NCI-H2029 treated with DMSO at 0.1 percent for 48 hours (cell line): Measurements from ENCODE around the gene CD248.
A peak's percentile ranks its signal among the peaks of the same experiment; 100 is the strongest.
"Not testable (repeated sequence)": the region's sequence is repeated elsewhere in the genome, so short reads cannot be mapped to it uniquely, and the experiment has no call there.

ENCODE experiments used
- DNase-seq: peaks from one replicate; lab custom pipeline; 2025; lab: John Stamatoyannopoulos, UW

Gene CD248, protein sequence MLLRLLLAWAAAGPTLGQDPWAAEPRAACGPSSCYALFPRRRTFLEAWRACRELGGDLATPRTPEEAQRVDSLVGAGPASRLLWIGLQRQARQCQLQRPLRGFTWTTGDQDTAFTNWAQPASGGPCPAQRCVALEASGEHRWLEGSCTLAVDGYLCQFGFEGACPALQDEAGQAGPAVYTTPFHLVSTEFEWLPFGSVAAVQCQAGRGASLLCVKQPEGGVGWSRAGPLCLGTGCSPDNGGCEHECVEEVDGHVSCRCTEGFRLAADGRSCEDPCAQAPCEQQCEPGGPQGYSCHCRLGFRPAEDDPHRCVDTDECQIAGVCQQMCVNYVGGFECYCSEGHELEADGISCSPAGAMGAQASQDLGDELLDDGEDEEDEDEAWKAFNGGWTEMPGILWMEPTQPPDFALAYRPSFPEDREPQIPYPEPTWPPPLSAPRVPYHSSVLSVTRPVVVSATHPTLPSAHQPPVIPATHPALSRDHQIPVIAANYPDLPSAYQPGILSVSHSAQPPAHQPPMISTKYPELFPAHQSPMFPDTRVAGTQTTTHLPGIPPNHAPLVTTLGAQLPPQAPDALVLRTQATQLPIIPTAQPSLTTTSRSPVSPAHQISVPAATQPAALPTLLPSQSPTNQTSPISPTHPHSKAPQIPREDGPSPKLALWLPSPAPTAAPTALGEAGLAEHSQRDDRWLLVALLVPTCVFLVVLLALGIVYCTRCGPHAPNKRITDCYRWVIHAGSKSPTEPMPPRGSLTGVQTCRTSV

DNA sequence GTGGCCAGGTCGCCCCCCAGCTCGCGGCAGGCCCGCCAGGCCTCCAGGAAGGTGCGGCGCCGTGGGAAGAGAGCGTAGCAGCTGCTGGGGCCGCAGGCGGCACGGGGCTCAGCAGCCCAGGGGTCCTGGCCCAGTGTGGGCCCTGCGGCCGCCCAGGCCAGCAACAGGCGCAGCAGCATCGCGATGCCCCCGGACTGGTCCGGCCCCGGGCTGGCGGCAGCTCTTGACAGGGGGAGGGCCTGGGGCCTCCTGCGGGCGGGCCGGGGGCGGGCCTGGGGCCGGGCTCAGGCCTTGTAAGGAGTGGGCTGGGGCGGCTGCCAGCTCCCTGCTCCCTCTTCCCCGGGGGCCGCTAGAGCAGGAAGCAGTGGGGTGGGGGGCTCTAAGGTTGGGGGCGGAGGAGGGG lies at the start of gene CD248:
TSS of gene CD248 (minus strand) at position 196 of the 403 bp plus-strand sequence. CDS start at position 179, 17 bp downstream.
- no peak for DNase-seq

DNA sequence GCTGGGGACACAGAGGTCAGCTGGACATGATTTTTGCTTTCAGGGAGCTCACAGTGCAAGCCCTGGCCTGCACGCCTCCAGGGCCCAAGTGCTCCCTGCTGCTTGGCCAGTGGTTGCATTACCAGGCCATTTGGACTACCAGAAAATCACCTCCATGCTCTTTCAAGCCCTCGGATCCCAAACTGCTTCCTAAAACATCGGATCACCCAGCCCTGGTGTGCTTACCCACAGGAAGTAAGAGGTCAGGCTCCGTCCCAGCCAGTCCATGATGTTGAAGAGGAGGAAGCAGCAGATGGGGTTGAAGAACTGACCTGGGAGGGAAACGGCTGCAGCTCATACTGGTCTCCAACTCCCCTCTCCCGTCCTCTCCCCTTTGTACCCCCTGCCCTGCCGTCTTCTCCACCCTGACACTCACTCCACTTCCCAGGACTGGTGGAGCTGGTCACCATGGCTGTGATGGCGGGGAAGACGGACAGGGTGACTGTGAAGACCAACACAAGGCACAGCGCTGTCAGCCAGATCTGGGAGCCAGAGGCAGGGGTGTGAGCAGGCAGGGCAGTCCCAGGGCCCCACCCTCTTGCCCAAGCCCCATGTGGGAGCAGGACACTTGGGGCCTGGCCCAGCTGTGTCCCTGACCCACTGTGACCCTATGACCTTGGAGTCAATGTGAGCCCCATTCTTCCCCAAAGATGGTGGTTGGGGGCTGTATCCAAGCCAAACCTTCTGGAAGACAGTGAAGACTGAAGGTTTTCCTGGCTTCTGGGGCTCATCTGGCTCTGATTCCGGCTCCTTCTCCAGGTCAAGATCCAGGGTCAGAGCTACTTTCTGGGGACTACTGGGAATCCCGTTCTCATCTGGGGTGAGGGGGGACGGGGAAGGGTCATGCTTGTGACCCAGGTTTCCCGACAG lies 49.1 kb upstream of the CD248 start:
- DNase-seq: no peak

DNA sequence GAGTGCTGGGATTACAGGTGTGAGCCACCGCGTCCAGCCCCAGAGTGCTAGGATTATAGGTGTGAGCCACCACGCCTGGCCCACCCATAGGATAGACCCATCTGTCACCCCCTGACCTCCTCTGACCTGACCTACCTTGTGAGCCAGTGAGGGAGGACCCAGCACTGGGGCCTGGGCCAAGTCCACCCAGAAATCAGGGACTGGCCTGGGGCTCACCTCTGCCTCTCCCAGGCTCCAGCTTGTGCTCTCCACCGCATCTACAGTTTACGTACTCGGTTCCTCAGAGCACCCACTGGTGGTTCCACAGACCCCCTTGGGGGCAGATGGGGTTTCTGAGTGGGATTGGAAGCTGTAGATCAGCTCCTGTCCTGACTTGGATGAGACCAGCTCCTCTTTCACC lies 48.3 kb upstream of the CD248 start:
- DNase-seq: no peak

- DNase-seq: no peak
Observed at GRCh38 chr11:66363805-66364535, 47.1 kb upstream of the CD248 start.

DNA sequence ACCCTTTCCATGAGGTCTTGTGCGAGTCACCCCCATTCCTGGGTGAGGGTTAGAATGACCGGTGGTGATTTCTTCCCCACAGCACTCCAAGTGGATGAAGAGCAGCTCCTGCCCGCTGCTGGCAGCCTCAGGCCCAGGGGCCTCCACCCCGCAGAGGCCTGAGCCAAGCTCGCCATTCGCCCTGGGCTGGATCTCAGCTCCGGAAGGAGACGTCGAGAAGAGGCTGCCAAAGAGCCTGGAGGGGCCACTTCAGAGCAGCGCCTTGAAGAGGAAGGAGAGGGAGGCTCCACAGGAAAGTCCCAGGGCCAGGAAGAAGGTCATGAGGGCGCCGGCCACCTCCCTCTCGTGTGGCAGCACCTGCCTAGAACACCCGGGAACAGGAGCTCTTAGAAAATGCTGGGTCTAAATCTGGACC lies 46.4 kb upstream of the CD248 start:
- DNase-seq: no peak

GRCh38 chr11:66362481-66363147 lies 45.8 kb upstream of the CD248 start:
- no peak for DNase-seq

- no peak for DNase-seq
Observed at GRCh38 chr11:66361502-66361941, 44.7 kb upstream of the CD248 start.

DNA sequence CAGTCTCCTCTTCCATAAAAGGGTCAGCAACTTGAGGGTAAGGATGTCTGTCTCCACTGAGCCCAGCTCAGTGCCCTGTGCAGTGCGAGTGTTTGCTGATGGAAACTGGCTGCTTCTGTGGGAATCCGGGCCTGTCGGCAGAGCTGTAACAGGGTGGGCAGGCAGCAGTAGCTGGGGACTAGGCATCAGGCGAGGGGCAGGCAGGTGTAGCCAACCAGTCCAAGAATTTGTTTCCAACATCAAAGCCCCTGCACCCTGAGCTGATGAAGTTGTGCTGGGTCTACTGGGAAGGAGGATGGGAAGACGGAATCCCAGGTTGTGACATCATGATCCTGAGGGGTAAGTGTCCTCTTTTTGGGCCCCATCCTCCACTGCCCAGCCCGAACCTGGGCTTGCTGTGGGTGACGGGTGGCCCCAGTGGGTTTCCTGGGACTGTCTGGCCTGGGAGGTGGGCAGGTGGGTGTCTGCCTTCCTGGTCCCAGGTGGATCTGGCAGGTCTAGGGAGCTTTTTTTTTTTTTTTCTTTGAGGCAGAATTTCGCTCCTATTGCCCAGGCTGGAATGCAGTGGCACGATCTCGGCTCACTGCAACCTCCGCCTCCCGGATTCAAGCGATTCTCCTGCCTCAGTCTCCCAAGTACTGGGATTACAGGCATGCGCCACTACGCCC lies 43.7 kb upstream of the CD248 start:
- DNase-seq: no peak

DNA sequence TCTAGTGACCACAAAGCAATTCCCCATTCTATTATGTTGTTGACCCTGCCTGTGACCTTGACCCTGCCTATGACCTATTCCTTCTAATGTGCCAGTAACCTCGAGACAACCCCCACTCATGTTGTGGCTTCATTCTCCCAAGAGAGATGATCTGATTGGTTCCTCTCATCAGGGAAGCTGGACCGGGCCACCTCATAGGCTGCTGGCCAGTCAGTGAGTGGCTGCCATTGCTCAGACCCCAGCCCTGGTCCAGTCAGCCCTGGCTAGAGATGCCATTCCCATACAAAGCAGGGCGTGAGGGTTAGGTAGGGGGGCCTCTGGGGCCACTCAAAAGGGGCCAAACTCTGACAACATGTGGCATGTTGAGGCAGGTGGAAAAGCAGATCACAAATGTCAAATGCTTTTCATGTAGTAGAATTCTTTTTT lies 42.8 kb upstream of the CD248 start:
- DNase-seq: no peak

DNA sequence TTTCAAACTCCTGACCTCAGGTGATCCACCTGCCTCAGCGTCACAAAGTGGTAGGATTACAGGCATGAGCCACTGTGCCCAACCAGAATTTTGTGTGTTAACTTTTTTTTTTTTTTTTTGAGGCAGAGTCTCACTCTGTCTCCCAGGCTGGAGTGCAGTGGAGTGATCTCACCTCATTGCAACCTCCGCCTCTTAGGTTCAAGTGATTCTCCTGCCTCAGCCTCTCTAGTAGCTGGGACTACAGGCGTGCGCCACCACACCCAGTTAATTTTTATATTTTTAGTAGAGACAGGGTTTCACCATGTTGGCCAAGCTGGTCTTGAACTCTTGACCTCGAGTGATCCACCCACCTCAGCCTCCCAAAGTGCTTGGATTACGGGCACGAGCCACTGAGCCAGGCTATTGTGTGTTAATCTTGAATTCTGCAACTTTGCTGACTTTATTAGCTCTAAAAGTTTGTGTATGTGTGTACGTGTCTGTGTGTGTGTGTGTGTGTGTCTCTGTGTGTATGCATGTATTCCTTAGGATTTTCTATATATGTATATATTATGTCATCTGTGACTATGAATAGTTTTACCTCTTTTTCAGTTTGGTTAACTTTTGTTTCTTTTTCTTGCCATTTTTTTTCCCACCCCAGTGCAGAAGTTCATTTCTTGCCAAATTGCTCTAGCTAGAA lies 33.9 kb upstream of the CD248 start:
- DNase-seq: not testable (repeated sequence)

DNA sequence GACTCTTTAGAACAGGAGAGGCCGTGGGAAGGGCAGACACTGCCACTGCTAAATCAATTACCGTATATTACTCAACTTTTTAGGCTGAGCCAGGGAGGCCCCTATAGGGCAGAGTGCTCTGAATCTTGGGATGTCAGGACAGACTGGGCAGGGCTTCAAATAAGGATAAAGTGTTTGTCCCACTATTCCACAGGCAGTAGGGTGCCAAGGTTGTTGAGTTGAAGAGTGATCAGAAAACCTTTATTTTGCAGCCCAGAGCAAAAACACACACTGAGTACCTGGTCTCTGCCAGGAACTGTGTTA lies 32.2 kb upstream of the CD248 start:
- no peak for DNase-seq

DNA sequence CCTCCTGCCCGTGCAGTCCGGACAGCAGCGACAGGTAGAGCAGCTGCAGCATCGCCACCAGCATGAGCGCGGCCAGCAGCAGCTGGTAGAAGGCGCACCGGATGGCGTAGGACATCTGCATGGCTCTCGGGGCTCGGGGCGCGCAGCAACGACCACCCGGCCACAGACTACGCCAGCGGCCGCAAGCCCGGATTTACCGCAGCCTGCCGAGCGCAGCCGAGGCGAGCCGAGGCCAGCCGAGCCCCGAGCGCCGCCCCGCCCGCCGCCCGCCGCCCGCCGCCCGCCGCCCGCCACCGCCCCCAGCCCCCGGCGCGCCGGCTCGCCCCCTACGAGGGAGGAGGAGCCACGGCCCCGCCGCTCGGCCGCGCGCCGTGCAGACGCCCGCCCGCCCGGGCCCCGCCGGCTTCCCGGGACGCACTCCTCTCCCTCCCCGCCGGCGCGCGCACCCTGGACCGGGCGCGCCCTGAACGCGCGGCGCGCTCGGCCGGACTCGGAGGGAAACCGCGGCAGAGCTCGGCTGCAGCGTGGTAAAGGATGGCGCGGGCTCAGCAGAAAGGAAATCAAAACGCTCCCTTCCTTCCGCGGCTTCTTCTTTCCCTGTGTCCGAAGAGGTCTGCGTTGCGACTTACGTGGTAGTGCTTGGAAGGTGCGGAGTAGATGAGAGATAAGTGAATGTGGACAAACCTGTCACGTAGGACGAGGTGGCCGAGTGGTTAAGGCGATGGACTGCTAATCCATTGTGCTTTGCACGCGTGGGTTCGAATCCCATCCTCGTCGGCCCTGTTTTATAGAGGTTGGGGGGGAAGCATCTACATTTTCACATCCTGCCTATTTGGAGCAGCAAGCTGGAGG lies 30.8 kb upstream of the CD248 start, which contains the start of gene B4GAT1:
TSS of gene B4GAT1 (minus strand) at position 205 of the 852 bp plus-strand sequence. CDS start at position 121, 84 bp downstream.
- peak; percentile 75 for DNase-seq

DNA sequence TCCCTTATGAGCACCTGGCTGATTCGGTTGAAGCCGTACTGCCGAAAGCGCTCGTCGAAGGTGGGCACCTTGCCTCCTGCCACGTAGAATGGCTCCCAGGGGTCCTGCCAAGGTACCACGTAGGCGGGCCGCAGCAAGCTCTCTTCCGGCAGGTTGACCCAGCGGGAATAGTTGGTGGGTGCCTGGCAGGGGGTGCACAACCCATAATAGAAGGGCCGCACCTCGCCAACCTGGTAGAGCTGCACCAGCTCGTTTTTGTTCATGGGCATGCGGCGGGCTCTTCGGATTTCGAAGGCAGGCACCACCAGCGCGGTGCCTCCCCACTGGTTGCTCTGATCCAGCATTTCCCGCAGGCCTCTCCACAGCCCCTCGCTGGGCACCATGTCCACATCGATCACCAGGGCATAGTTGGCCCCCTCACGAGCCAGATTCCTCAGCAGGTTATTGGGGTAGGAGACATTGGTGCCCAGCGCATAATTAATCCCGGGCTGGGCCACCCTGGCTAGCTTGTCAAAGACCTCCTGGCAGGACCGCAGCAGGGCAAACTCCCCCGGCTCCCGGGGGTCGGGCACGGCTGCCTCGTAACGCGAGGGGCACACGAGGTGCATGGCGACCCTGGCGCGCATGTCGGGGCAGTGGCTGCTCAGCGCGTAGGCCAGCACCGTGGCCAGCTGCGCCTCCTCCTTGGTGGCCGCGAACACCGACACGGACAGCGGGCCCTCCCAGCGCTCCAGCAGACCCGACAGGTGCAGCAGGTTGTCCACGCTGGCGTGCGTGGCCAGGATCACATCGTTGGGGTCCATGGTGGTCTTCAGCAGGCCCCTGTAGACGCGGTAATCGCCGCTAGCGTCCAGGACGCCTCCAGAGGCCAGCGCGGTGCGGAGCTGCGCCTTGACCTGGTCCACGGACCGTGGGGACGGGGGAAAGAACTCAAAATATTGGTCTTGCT lies 29.9 kb upstream of the CD248 start:
- DNase-seq: no peak

DNA sequence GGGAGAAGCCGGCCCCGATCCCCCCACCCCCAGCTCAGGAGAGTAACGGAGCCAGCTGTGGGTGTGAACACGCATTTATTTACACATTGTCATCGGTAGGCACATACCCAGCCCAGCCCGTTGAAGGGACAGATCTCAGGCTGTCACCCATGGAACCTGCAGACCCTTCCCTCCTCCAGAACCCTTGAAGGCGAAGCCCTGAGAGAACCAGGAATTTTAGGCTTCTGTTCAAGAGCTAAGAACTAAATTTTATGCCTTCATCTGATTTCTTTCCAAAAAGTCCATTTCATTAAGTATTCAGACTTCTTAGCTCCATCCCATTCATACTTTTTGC lies 28.4 kb upstream of the CD248 start:
- no peak for DNase-seq

- peak; percentile 40 for DNase-seq
Observed at GRCh38 chr11:66344550-66345315, 27.9 kb upstream of the CD248 start, which contains the start of gene BRMS1. BRMS1 (minus strand) TSS chr11:66345104; CDS start chr11:66342234, 2,870 bp downstream.

- no peak for DNase-seq
Observed at GRCh38 chr11:66343176-66343575, 26.3 kb upstream of the CD248 start.
